Measurements from ENCODE around the gene AKT3.

GRCh38 chr1:243884603-243885002, 34.6 kb upstream of the AKT3 start:
- TF ChIP-seq EZH2 (IDR thresholded peaks at IDR 0.05; ENCODE audit: low read length, missing control alignments) (no peak), CTCF (conservative IDR thresholded peaks at IDR 0.05 in 1 of 2, IDR thresholded peaks at IDR 0.05 in 1 of 2; ENCODE audit: low read depth in 1 of 2, low read length in 2 of 2) (no peak)

Data from fibroblast of lung (primary cell).